ENCODE data around the gene PHF5A. TPM values are rescaled to one million over a fixed set of nuclear protein-coding genes. Genes with fewer than 3 reads are reported as not detected.

Gene PHF5A
- total and polyA plus RNA-seq, 11 donors: 13.4 to 49.9 (median 20.5) TPM

GRCh38 chr22:41429232-41429950, 39.1 kb downstream of the PHF5A start:
- intact Hi-C loops (cut with DNase I): no loop called here
- Histone ChIP-seq H3K4me1 (peaks cover 0 to 19% (median 8%) of the 10 kb centered on the region in 12 donors), H3K36me3 (peaks cover 0 to 72% (median 56%) of the 10 kb centered on the region in 9 donors), H3K27me3 (no peaks in the 10 kb centered on the region), H3K27ac (no peak overlapping the region), H3K9me3 (no peaks in the 10 kb centered on the region), H3K4me3 (no peak overlapping the region)
- ATAC-seq: peak in 1 of 4 donors; percentile 17
- DNase-seq: no peak
- TF ChIP-seq POLR2A (IDR thresholded peaks at IDR 0.05): no peak
- no peak for TF ChIP-seq CTCF (IDR thresholded peaks at IDR 0.05)
- 82 to 91% (median 89%) methylated on average over 13 of the region's 13 CpGs for WGBS, 4 donors

GRCh38 chr22:41425660-41426365, 42.7 kb downstream of the PHF5A start:
- intact Hi-C loops (cut with DNase I): no loop called here
- Histone ChIP-seq H3K27ac (no peak overlapping the region), H3K27me3 (no peaks in the 10 kb centered on the region), H3K36me3 (peaks cover 0 to 57% (median 40%) of the 10 kb centered on the region in 9 donors), H3K4me3 (no peak overlapping the region), H3K9me3 (no peaks in the 10 kb centered on the region), H3K4me1 (no peaks in the 10 kb centered on the region)
- TF ChIP-seq POLR2A (IDR thresholded peaks at IDR 0.05) (no peak), CTCF (IDR thresholded peaks at IDR 0.05) (no peak)
- ATAC-seq (no peak), DNase-seq (no peak)
- 65 to 82% (median 68%) methylated on average over 9 of the region's 9 CpGs for WGBS, 4 donors

GRCh38 chr22:41418717-41419116, 49.8 kb downstream of the PHF5A start:
- no peak for DNase-seq
- H3K27ac ChIP-seq: peak overlapping the region; percentile 30 to 98 (median 90)
- H3K4me3 ChIP-seq: no peak overlapping the region
- H3K9me3 ChIP-seq: no peaks in the 10 kb centered on the region
- no peak for TF ChIP-seq POLR2A (IDR thresholded peaks at IDR 0.05)
- TF ChIP-seq CTCF (IDR thresholded peaks at IDR 0.05): no peak
- H3K27me3 ChIP-seq: no peaks in the 10 kb centered on the region
- no peak for ATAC-seq
- intact Hi-C loops (cut with DNase I): loop anchor here in 1 of 10 donors (2.0 kb wide), 1 partner anchor 24 kb away; no protein-coding TSS in a partner anchor
- WGBS, 4 donors: 90 to 98% (median 94%) methylated on average over 9 of the region's 9 CpGs
- H3K36me3 ChIP-seq: peaks cover 0 to 12% (median 10%) of the 10 kb centered on the region in 9 donors
- peaks cover 2 to 52% (median 32%) of the 10 kb centered on the region in 12 donors for H3K4me1 ChIP-seq
